Thyroid gland (tissue), 4 donors: ENCODE results near the gene STYXL1.
"Not testable (repeated sequence)": the region's sequence is repeated elsewhere in the genome, so short reads cannot be mapped to it uniquely, and the experiment has no call there.

ENCODE experiments used
- POLR2A ChIP-seq, 2 donors: fragments of 450-650 bp; IDR thresholded peaks; one replicate each; pipeline ENCODE4 v1.6.1; 2017; ENCODE audit warnings: antibody characterized with exemption in 2 of 2, mild to moderate bottlenecking in 2 of 2, moderate library complexity in 1 of 2
- TF ChIP-seq, protein P1 (sequence below), 6 experiments: fragments of 200-600 bp in 3 of 6; fragments of 450-650 bp in 3 of 6; sonication (generic) in 3 of 6; IDR thresholded peaks; one replicate each; pipeline ENCODE4 v1.5.1; 2016 to 2019; ENCODE audit warnings: antibody characterized with exemption in 6 of 6, mild to moderate bottlenecking in 2 of 6, inconsistent platforms in 1 of 6, moderate library complexity in 1 of 6

DNA sequence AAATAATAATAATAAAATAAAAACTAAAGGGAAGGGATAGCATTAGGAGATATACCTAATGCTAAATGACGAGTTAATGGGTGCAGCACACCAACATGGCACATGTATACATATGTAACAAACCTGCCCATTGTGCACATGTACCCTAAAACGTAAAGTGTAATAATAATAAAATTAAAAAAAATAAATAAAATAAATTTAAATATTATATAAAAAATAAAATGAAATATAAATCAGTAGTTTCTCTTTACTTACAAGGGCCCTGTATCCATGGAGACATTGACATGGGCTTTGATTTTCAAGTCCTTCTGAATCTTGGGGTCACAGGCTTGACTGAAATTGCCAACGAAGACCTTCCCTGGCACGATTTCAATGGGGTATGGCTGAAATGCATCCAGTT is 42.8 kb downstream of the STYXL1 start:
- TF ChIP-seq, protein P1, sequence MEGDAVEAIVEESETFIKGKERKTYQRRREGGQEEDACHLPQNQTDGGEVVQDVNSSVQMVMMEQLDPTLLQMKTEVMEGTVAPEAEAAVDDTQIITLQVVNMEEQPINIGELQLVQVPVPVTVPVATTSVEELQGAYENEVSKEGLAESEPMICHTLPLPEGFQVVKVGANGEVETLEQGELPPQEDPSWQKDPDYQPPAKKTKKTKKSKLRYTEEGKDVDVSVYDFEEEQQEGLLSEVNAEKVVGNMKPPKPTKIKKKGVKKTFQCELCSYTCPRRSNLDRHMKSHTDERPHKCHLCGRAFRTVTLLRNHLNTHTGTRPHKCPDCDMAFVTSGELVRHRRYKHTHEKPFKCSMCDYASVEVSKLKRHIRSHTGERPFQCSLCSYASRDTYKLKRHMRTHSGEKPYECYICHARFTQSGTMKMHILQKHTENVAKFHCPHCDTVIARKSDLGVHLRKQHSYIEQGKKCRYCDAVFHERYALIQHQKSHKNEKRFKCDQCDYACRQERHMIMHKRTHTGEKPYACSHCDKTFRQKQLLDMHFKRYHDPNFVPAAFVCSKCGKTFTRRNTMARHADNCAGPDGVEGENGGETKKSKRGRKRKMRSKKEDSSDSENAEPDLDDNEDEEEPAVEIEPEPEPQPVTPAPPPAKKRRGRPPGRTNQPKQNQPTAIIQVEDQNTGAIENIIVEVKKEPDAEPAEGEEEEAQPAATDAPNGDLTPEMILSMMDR (IDR thresholded peaks at IDR 0.05) = not testable (repeated sequence)
- TF ChIP-seq POLR2A (IDR thresholded peaks at IDR 0.05) = not testable (repeated sequence)
